Measurements from ENCODE around the gene FAHD1.

Gene FAHD1

GRCh38 chr16:1826691-1827573 is at the start of gene FAHD1, which contains the start of gene HAGH:
FAHD1 (plus strand) TSS chr16:1827206; CDS start chr16:1827239, 33 bp downstream.
HAGH (minus strand) TSS chr16:1826825; CDS start chr16:1826787, 38 bp downstream.
- in situ Hi-C loops (cut with MboI; ENCODE audit: low sequenced_read_pairs), result no loop called here

GRCh38 chr16:1777375-1778199 is 49.4 kb upstream of the FAHD1 start:
- in situ Hi-C loops (cut with MboI; ENCODE audit: low sequenced_read_pairs), result no loop called here

GRCh38 chr16:1778200-1779179 is 48.5 kb upstream of the FAHD1 start:
- in situ Hi-C loops (cut with MboI; ENCODE audit: low sequenced_read_pairs), result no loop called here

GRCh38 chr16:1779234-1779701 is 47.7 kb upstream of the FAHD1 start:
- in situ Hi-C loops (cut with MboI; ENCODE audit: low sequenced_read_pairs), result no loop called here

GRCh38 chr16:1779741-1780676 is 47.0 kb upstream of the FAHD1 start:
- in situ Hi-C loops (cut with MboI; ENCODE audit: low sequenced_read_pairs), result no loop called here

GRCh38 chr16:1780677-1781072 is 46.3 kb upstream of the FAHD1 start:
- in situ Hi-C loops (cut with MboI; ENCODE audit: low sequenced_read_pairs), result no loop called here

GRCh38 chr16:1781254-1781653 is 45.8 kb upstream of the FAHD1 start:
- in situ Hi-C loops (cut with MboI; ENCODE audit: low sequenced_read_pairs), result no loop called here

- in situ Hi-C loops (cut with MboI; ENCODE audit: low sequenced_read_pairs), result no loop called here
Observed at GRCh38 chr16:1781758-1782407, 45.1 kb upstream of the FAHD1 start.

- in situ Hi-C loops (cut with MboI; ENCODE audit: low sequenced_read_pairs), result no loop called here
Observed at GRCh38 chr16:1782408-1783264, 44.4 kb upstream of the FAHD1 start, which contains the start of the genes NUBP2 and SPSB3. NUBP2 (plus strand) TSS chr16:1782960; CDS start chr16:1783021, 61 bp downstream. SPSB3 (minus strand) TSS chr16:1782571; CDS start chr16:1781483, 1,088 bp downstream.

GRCh38 chr16:1784977-1785845 is 41.8 kb upstream of the FAHD1 start:
- in situ Hi-C loops (cut with MboI; ENCODE audit: low sequenced_read_pairs), result no loop called here

GRCh38 chr16:1785846-1786170 is 41.2 kb upstream of the FAHD1 start:
- in situ Hi-C loops (cut with MboI; ENCODE audit: low sequenced_read_pairs), result no loop called here

- in situ Hi-C loops (cut with MboI; ENCODE audit: low sequenced_read_pairs), result no loop called here
Observed at GRCh38 chr16:1786242-1787055, 40.6 kb upstream of the FAHD1 start.

GRCh38 chr16:1787056-1787321 is 40.0 kb upstream of the FAHD1 start:
- in situ Hi-C loops (cut with MboI; ENCODE audit: low sequenced_read_pairs), result no loop called here

- in situ Hi-C loops (cut with MboI; ENCODE audit: low sequenced_read_pairs), result no loop called here
Observed at GRCh38 chr16:1787322-1788094, 39.5 kb upstream of the FAHD1 start.

- in situ Hi-C loops (cut with MboI; ENCODE audit: low sequenced_read_pairs), result no loop called here
Observed at GRCh38 chr16:1788095-1788707, 38.8 kb upstream of the FAHD1 start.
